Keratinocyte (primary cell): ENCODE data around the gene STK38. TPM values are rescaled to one million over a fixed set of nuclear protein-coding genes. Genes with fewer than 3 reads are reported as not detected.

ENCODE experiments used
- DNase-seq: peaks from one replicate; pipeline ENCODE4 v3.0.0-alpha.2; 2011; ENCODE audit warnings: low read depth, missing footprints, low spot score
- FAIRE-seq: peaks from 2 replicates; lab custom pipeline; 2011; peaks lifted over from hg19 to GRCh38; lab: Jason Lieb, UNC
- H2AFZ ChIP-seq: 2 replicates; pipeline ENCODE4 v1.6.0; 2012; ENCODE audit warnings: low read length, control low read depth, inconsistent platforms; ENCODE audit not compliant: control insufficient read depth
- H3K27ac ChIP-seq: 2 replicates; pipeline ENCODE4 v1.5.1; 2011; ENCODE audit warnings: low read length; ENCODE audit not compliant: control insufficient read depth, insufficient read depth
- H3K27me3 ChIP-seq: 3 replicates; pipeline ENCODE4 v1.6.0; 2011; ENCODE audit warnings: low read length; ENCODE audit not compliant: control insufficient read depth, insufficient read depth; ENCODE audit errors: extremely low read depth
- H3K36me3 ChIP-seq, 2 experiments: 2 replicates in 1 of 2; 3 replicates in 1 of 2; pipeline ENCODE4 v1.5.1; 2011; ENCODE audit warnings: low read length in 2 of 2, mild to moderate bottlenecking in 1 of 2; ENCODE audit not compliant: control insufficient read depth in 2 of 2, insufficient read depth in 2 of 2; ENCODE audit errors: extremely low read depth in 1 of 2
- H3K4me1 ChIP-seq: 3 replicates; pipeline ENCODE4 v1.5.1; 2011; ENCODE audit warnings: low read length; ENCODE audit not compliant: control insufficient read depth, insufficient read depth; ENCODE audit errors: extremely low read depth
- H3K4me2 ChIP-seq: 3 replicates; pipeline ENCODE4 v1.6.0; 2011; ENCODE audit warnings: low read depth, low read length; ENCODE audit not compliant: control insufficient read depth, insufficient read depth; ENCODE audit errors: extremely low read depth
- H3K4me3 ChIP-seq, 3 experiments: fragments of 200-600 bp in 1 of 3; sonication (generic) in 1 of 3; 2 replicates in 2 of 3; 3 replicates in 1 of 3; pipeline ENCODE4 v1.5.1; 2011 to 2016; ENCODE audit warnings: low read length in 3 of 3, mild to moderate bottlenecking in 3 of 3, control low read depth in 2 of 3, inconsistent platforms in 1 of 3, low read depth in 1 of 3, mixed read lengths in 1 of 3, mixed run types in 1 of 3, moderate library complexity in 1 of 3; ENCODE audit not compliant: control insufficient read depth in 2 of 3, insufficient read depth in 2 of 3; ENCODE audit errors: extremely low read depth in 1 of 3
- H3K79me2 ChIP-seq: 2 replicates; pipeline ENCODE4 v1.6.0; 2012; ENCODE audit warnings: low read length; ENCODE audit not compliant: control insufficient read depth, insufficient read depth
- H3K9ac ChIP-seq: 3 replicates; pipeline ENCODE4 v1.6.0; 2011; ENCODE audit warnings: low read length; ENCODE audit not compliant: control insufficient read depth, insufficient read depth; ENCODE audit errors: extremely low read depth
- H3K9me1 ChIP-seq: 3 replicates; pipeline ENCODE4 v1.6.0; 2011; ENCODE audit warnings: low read length; ENCODE audit not compliant: control insufficient read depth, insufficient read depth; ENCODE audit errors: extremely low read depth
- H3K9me3 ChIP-seq: 2 replicates; pipeline ENCODE4 v1.5.1; 2012; ENCODE audit warnings: low read depth, low read length; ENCODE audit not compliant: control insufficient read depth
- H4K20me1 ChIP-seq: 3 replicates; pipeline ENCODE4 v1.6.0; 2011; ENCODE audit warnings: low read length; ENCODE audit not compliant: control insufficient read depth, insufficient read depth; ENCODE audit errors: extremely low read depth
- CTCF ChIP-seq, 3 experiments: IDR thresholded peaks in 1 of 3; conservative IDR thresholded peaks in 1 of 3; optimal IDR thresholded peaks in 1 of 3; 2 replicates in 2 of 3; 3 replicates in 1 of 3; pipeline versions ENCODE3 to v1.5.1; 2011; ENCODE audit warnings: low read length in 3 of 3, mild to moderate bottlenecking in 3 of 3, moderate library complexity in 2 of 3, control low read depth in 1 of 3, inconsistent platforms in 1 of 3; ENCODE audit not compliant: insufficient read depth in 2 of 3; ENCODE audit errors: extremely low read depth in 1 of 3
- EZH2 ChIP-seq: IDR thresholded peaks from one replicate; pipeline ENCODE4 v1.6.1; 2012; ENCODE audit warnings: inconsistent platforms, mild to moderate bottlenecking, low read length, moderate library complexity
- dilution Hi-C: fragments of 300-500 bp; cut with MboI; formaldehyde crosslinking; loops from one replicate; pipeline ENCODE4 v1.7.0; 2020; ENCODE audit warnings: low sequenced_read_pairs; ENCODE audit not compliant: extremely low pct_ligation_motif_present
- polyA plus RNA-seq, 5 experiments: library from polyadenylated mRNA; depleted of rRNA in 3 of 5; stranded (reverse) in 3 of 5; stranded (forward) in 1 of 5; unstranded in 1 of 5; fragments of >200 nt; gene quantifications; 1 replicate in 1 of 5; 2 replicates in 3 of 5; 3 replicates in 1 of 5; pipeline versions ENCODE4 v1.2.1 to v1.2.3, GENCODE V29; 2011 to 2012; ENCODE audit warnings: missing spikeins in 2 of 5, low read depth in 1 of 5, low replicate concordance in 1 of 5

The STK38 gene
- polyA plus RNA-seq, 1 donor (not counting 4 experiments of a cell fraction or from before 2014, with no cell fraction given): 24.4 TPM

- H2AFZ ChIP-seq: no peak overlapping the region
- FAIRE-seq (no peak), DNase-seq (no peak)
- TF ChIP-seq CTCF (optimal IDR thresholded peaks at IDR 0.05 in 1 of 3, IDR thresholded peaks at IDR 0.05 in 1 of 3, conservative IDR thresholded peaks at IDR 0.05 in 1 of 3; ENCODE audit: extremely low read depth in 1 of 3, insufficient read depth in 2 of 3, low read length in 3 of 3): no peak
- H3K4me3 ChIP-seq: no peak overlapping the region
- H3K27me3 ChIP-seq: no peaks in the 10 kb centered on the region
- H3K27ac ChIP-seq: no peak overlapping the region
- no peak overlapping the region for H3K4me2 ChIP-seq
- H3K36me3 ChIP-seq: no peaks in the 10 kb centered on the region
- H3K79me2 ChIP-seq: no peaks in the 10 kb centered on the region
- no peaks in the 10 kb centered on the region for H3K4me1 ChIP-seq
- no peaks in the 10 kb centered on the region for H3K9me1 ChIP-seq
- H3K9ac ChIP-seq: no peak overlapping the region
- no peaks in the 10 kb centered on the region for H3K9me3 ChIP-seq
- H4K20me1 ChIP-seq: no peaks in the 10 kb centered on the region
- dilution Hi-C loops: no loop called here
These were observed 19.2 kb upstream of the STK38 start for GRCh38 chr6:36566418-36566905.

- Histone ChIP-seq H4K20me1 (no peaks in the 10 kb centered on the region), H3K79me2 (no peaks in the 10 kb centered on the region), H3K9me1 (no peaks in the 10 kb centered on the region), H3K4me3 (no peak overlapping the region), H3K9me3 (no peaks in the 10 kb centered on the region), H3K27me3 (no peaks in the 10 kb centered on the region), H2AFZ (no peak overlapping the region), H3K4me2 (no peak overlapping the region), H3K9ac (no peak overlapping the region), H3K36me3 (no peaks in the 10 kb centered on the region), H3K4me1 (no peaks in the 10 kb centered on the region), H3K27ac (no peak overlapping the region)
- no peak for DNase-seq
- no peak for TF ChIP-seq EZH2
- no peak for TF ChIP-seq CTCF (optimal IDR thresholded peaks at IDR 0.05 in 1 of 3, IDR thresholded peaks at IDR 0.05 in 1 of 3, conservative IDR thresholded peaks at IDR 0.05 in 1 of 3; ENCODE audit: extremely low read depth in 1 of 3, insufficient read depth in 2 of 3, low read length in 3 of 3)
- dilution Hi-C loops: no loop called here
- no peak for FAIRE-seq
These were observed 16.6 kb upstream of the STK38 start for GRCh38 chr6:36563928-36564284.
